ENCODE measurements around the gene RNMT.

RNMT gene

DNA sequence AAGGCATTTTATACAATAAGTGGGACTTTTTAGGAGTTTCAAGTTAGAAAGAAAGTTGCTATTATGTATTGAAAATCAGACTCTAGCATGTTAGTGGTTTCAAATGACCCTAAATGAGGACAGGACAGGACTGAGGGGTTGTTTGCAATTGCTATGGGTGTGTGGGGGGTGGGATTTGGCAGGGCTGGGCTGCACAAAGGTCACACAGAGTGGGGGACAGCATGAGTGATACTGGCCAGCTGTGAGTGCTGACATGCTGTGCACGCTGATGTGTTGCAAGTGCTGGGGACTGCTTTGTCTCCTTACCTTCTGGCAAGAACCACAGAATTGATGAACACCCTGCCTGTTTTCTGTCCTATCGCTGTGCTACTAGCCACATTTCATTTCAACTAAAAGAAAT, 29.8 kb downstream of the RNMT start:
- no peak for TF ChIP-seq JUND (IDR thresholded peaks at IDR 0.05; ENCODE audit: low read depth)
- in situ Hi-C loops (cut with HindIII; ENCODE audit: low pct_unique_long_range_greater_than_20kb, low sequenced_read_pairs): no loop called here
- no peak for DNase-seq (ENCODE audit: low read depth in 1 of 2, low spot score in 1 of 2)

GRCh38 chr18:13756671-13757070, 30.2 kb downstream of the RNMT start:
- DNase-seq (ENCODE audit: low read depth in 1 of 2, low spot score in 1 of 2): no peak
- TF ChIP-seq JUND (IDR thresholded peaks at IDR 0.05; ENCODE audit: low read depth): no peak
- in situ Hi-C loops (cut with HindIII; ENCODE audit: low pct_unique_long_range_greater_than_20kb, low sequenced_read_pairs): no loop called here

DNA sequence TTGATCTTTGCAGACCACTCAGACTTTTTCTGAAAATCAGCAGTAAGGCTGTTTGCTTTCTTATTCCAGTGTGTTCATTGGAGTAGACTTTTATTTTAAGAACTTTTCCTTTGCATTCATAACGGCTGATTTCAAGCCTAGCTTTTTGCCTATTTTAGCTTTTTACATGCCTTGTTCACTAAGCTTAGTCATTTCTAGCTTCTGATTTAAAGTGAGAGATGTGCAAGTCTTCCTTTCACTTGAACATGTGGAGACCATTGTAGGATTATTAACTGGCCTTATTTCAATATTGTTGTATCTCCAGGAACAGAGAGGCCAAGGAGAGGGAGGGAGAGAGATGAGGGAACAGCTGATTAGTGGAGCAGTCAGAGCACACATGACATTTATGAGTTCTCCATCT, 32.1 kb downstream of the RNMT start:
- no peak for TF ChIP-seq JUND (IDR thresholded peaks at IDR 0.05; ENCODE audit: low read depth)
- DNase-seq (ENCODE audit: low read depth in 1 of 2, low spot score in 1 of 2): no peak
- in situ Hi-C loops (cut with HindIII; ENCODE audit: low pct_unique_long_range_greater_than_20kb, low sequenced_read_pairs): no loop called here

DNA sequence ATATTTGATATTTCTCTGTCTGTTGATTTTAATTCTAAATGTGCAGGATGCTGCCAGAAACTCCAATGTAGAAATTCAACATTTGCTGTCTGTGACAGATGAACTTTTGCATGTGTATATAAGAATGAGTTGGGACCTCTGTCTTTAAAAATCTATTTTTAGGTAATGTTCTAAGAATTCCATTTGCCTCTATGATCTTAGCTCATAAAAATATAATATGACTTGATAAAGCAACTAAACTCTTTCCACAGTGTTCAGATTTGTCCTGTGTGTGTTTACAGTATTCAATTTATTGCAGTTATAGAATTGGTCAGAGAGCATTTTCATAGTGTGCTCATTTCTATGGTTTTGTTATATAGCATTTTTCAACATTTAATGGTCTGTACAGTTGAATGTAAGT, 33.6 kb downstream of the RNMT start:
- no peak for TF ChIP-seq JUND (IDR thresholded peaks at IDR 0.05; ENCODE audit: low read depth)
- in situ Hi-C loops (cut with HindIII; ENCODE audit: low pct_unique_long_range_greater_than_20kb, low sequenced_read_pairs): no loop called here

GRCh38 chr18:13762690-13763439, 36.4 kb downstream of the RNMT start:
- no peak for DNase-seq (ENCODE audit: low read depth in 1 of 2, low spot score in 1 of 2)
- in situ Hi-C loops (cut with HindIII; ENCODE audit: low pct_unique_long_range_greater_than_20kb, low sequenced_read_pairs): no loop called here
- TF ChIP-seq JUND (IDR thresholded peaks at IDR 0.05; ENCODE audit: low read depth): no peak

More for the DNA sequence above, 33.6 kb downstream of the RNMT start:
- no peak for DNase-seq (ENCODE audit: low read depth in 1 of 2, low spot score in 1 of 2)

DNA sequence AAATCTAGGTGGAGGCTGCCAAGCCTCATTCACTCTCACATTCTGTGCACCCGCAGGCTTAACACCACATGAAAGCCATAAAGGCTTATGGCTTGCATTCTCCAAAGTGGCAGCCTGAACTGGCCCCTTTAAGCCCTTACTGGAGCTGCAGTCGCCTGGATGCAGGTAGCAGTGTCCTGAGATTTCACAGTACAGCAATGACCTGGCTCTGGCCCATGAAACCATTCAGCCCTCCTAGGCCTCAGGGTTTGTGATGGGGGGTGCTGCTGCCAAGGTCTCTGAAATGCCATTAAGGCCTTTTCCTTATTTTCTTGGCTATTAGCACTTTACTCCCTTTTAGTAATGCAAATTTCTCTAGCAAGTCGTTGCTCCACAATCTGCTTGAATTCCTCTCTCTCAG, 48.6 kb downstream of the RNMT start:
- DNase-seq (ENCODE audit: low read depth in 1 of 2, low spot score in 1 of 2): no peak

DNA sequence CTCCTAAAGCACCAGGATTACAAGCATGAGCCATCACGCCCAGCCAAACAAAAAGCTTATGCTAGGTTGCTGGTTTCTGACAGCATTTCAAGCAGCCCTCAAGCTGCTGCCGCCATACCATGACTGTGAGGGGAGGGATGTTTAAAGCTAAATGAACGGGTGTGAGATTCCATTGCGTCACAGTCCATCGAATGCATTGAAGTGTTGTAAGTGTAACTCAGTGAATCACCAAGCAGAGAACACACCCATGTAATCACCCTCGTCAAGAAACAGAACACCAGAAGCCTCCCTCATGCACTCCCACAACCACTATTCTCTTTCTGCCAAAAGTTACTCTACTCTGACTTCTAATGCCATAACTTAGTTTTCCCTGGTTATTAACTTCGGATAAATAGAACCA, 64.7 kb downstream of the RNMT start:
- in situ Hi-C loops (cut with HindIII; ENCODE audit: low pct_unique_long_range_greater_than_20kb, low sequenced_read_pairs): no loop called here
- no peak for DNase-seq (ENCODE audit: low read depth in 1 of 2, low spot score in 1 of 2)
- TF ChIP-seq JUND (IDR thresholded peaks at IDR 0.05; ENCODE audit: low read depth): no peak

More for the DNA sequence above, 48.6 kb downstream of the RNMT start:
- in situ Hi-C loops (cut with HindIII; ENCODE audit: low pct_unique_long_range_greater_than_20kb, low sequenced_read_pairs): no loop called here
- TF ChIP-seq JUND (IDR thresholded peaks at IDR 0.05; ENCODE audit: low read depth): no peak

- DNase-seq (ENCODE audit: low read depth in 1 of 2, low spot score in 1 of 2): no peak
- in situ Hi-C loops (cut with HindIII; ENCODE audit: low pct_unique_long_range_greater_than_20kb, low sequenced_read_pairs): no loop called here
Measured at GRCh38 chr18:13793819-13794218, 67.3 kb downstream of the RNMT start.

GRCh38 chr18:13796515-13796914, 70.0 kb downstream of the RNMT start:
- in situ Hi-C loops (cut with HindIII; ENCODE audit: low pct_unique_long_range_greater_than_20kb, low sequenced_read_pairs): no loop called here
- TF ChIP-seq JUND (IDR thresholded peaks at IDR 0.05; ENCODE audit: low read depth): no peak

More at GRCh38 chr18:13793819-13794218, 67.3 kb downstream of the RNMT start:
- no peak for TF ChIP-seq JUND (IDR thresholded peaks at IDR 0.05; ENCODE audit: low read depth)

GRCh38 chr18:13797157-13797611, 70.7 kb downstream of the RNMT start:
- no peak for TF ChIP-seq JUND (IDR thresholded peaks at IDR 0.05; ENCODE audit: low read depth)
- DNase-seq (ENCODE audit: low read depth in 1 of 2, low spot score in 1 of 2): no peak
- in situ Hi-C loops (cut with HindIII; ENCODE audit: low pct_unique_long_range_greater_than_20kb, low sequenced_read_pairs): no loop called here

More at GRCh38 chr18:13796515-13796914, 70.0 kb downstream of the RNMT start:
- no peak for DNase-seq (ENCODE audit: low read depth in 1 of 2, low spot score in 1 of 2)

DNA sequence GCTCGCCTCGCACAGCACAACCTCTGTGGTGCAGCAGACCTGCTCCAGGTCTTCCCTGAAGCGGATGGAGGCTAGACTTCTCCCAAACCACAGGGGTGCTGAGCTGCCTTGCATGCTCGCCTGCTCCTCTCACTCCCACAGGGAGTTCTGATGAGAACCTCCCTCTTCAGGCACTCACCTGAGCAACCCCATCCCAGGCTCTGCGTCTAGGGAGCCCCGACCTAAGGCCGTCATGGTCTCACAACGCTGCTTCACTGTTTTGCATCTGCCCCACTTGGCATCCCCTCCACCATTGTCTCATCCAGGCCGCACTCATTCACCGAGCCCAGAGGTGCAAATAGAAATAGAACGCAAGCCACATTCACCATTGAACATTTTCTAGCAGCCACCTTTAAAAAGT, 72.9 kb downstream of the RNMT start:
- no peak for DNase-seq (ENCODE audit: low read depth in 1 of 2, low spot score in 1 of 2)
- in situ Hi-C loops (cut with HindIII; ENCODE audit: low pct_unique_long_range_greater_than_20kb, low sequenced_read_pairs): no loop called here
- TF ChIP-seq JUND (IDR thresholded peaks at IDR 0.05; ENCODE audit: low read depth): no peak

DNA sequence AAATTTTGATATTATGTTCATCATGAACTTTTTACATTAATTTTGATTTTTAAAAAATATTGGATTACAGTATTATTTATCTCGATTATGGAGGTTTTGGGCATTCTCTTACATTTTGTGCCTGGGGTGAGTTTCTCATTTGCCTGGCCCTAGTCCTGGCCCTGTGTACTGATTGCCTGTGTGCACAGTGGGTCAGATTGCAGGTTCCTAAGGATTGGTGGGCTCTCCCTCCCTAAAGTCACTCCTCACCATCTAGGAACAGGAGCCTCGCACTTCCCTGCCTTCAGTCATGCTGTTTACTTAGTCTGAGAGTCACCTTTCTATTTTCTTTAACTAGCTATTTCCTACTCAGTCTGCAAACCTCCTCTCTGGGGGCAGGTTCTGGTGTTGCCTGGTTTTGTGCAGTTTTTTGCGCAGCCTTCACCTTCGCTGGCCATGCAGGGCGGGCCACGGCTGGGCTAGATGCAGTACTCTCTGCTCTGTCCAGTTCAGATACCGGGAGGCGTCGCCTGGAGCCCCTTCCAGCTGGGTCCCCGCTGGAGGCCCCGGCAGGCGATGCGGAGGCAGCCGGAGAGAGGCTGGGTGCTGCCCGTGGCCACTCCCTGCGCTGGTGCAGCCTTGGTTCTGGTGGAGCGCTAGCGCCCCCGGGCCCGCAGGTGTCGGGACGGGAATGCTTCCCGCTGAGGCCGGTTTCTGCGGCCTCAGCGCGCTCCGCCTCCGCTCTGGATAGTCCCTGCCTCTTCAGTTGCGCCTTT, 74.2 kb downstream of the RNMT start:
- peak; percentile 69 to 80 for DNase-seq (ENCODE audit: low read depth in 1 of 2, low spot score in 1 of 2)

GRCh38 chr18:13801260-13801601, 74.8 kb downstream of the RNMT start:
- DNase-seq (ENCODE audit: low read depth in 1 of 2, low spot score in 1 of 2): no peak
- in situ Hi-C loops (cut with HindIII; ENCODE audit: low pct_unique_long_range_greater_than_20kb, low sequenced_read_pairs): no loop called here
- no peak for TF ChIP-seq JUND (IDR thresholded peaks at IDR 0.05; ENCODE audit: low read depth)

More for the DNA sequence above, 74.2 kb downstream of the RNMT start:
- in situ Hi-C loops (cut with HindIII; ENCODE audit: low pct_unique_long_range_greater_than_20kb, low sequenced_read_pairs): no loop called here
- TF ChIP-seq JUND (IDR thresholded peaks at IDR 0.05; ENCODE audit: low read depth): no peak
